Measurements from ENCODE around the gene DDX5.
A peak's percentile ranks its signal among the peaks of the same experiment; 100 is the strongest.
"Not testable (repeated sequence)": the region's sequence is repeated elsewhere in the genome, so short reads cannot be mapped to it uniquely, and the experiment has no call there.

DDX5 gene

GRCh38 chr17:64477849-64478248 lies 28.2 kb downstream of the DDX5 start:
- TF ChIP-seq, protein P1, sequence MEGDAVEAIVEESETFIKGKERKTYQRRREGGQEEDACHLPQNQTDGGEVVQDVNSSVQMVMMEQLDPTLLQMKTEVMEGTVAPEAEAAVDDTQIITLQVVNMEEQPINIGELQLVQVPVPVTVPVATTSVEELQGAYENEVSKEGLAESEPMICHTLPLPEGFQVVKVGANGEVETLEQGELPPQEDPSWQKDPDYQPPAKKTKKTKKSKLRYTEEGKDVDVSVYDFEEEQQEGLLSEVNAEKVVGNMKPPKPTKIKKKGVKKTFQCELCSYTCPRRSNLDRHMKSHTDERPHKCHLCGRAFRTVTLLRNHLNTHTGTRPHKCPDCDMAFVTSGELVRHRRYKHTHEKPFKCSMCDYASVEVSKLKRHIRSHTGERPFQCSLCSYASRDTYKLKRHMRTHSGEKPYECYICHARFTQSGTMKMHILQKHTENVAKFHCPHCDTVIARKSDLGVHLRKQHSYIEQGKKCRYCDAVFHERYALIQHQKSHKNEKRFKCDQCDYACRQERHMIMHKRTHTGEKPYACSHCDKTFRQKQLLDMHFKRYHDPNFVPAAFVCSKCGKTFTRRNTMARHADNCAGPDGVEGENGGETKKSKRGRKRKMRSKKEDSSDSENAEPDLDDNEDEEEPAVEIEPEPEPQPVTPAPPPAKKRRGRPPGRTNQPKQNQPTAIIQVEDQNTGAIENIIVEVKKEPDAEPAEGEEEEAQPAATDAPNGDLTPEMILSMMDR (conservative IDR thresholded peaks at IDR 0.05; ENCODE audit: low read depth, low read length), result no peak

DNA sequence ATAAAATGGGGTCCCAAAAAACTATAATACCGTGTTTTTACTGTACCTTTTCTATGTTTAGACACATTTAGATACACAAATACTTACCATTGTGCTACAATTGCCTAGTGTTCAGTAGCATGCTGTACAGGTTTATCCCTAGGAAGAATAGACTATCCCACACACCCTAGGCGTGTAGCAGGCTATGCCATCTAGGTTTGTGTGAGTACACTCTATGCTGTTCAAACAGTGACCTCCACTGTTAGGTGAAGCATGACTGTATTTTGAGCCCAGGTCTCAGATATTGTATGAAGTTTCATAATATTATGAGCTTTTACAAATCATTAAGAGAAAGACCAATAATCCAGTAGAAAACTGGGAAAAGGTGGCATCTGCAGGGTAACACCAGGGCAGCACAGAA lies 33.5 kb downstream of the DDX5 start:
- H3K4me3 ChIP-seq (ENCODE audit: low read length), result no peak overlapping the region
- TF ChIP-seq, protein P1 (conservative IDR thresholded peaks at IDR 0.05; ENCODE audit: low read depth, low read length), result no peak
- no peak for DNase-seq (ENCODE audit: low read depth)

More at GRCh38 chr17:64477849-64478248, 28.2 kb downstream of the DDX5 start:
- H3K4me3 ChIP-seq (ENCODE audit: low read length), result no peak overlapping the region
- no peak for DNase-seq (ENCODE audit: low read depth)

DNA sequence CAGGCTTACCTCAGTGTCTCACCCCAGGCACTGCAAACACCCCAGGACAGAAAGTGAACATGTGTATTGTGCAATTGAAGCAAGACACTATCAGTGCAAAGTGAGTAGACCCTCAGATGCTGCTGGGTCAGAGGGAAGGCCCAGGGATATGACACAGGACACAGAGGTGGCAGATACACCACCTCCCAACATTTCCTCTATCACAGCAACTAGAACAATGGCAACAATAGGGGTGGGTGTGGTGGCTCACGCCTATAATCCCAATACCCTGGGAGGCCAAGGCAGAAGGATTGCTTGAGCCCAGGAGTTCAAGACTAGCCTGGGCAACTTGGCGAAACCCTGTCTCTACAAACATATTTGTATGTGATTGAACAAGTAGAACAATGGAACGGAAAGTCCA lies 34.6 kb downstream of the DDX5 start:
- DNase-seq (ENCODE audit: low read depth), result no peak
- H3K4me3 ChIP-seq (ENCODE audit: low read length), result no peak overlapping the region
- TF ChIP-seq, protein P1 (conservative IDR thresholded peaks at IDR 0.05; ENCODE audit: low read depth, low read length), result no peak

GRCh38 chr17:64470625-64471024 lies 35.5 kb downstream of the DDX5 start:
- no peak overlapping the region for H3K4me3 ChIP-seq (ENCODE audit: low read length)

DNA sequence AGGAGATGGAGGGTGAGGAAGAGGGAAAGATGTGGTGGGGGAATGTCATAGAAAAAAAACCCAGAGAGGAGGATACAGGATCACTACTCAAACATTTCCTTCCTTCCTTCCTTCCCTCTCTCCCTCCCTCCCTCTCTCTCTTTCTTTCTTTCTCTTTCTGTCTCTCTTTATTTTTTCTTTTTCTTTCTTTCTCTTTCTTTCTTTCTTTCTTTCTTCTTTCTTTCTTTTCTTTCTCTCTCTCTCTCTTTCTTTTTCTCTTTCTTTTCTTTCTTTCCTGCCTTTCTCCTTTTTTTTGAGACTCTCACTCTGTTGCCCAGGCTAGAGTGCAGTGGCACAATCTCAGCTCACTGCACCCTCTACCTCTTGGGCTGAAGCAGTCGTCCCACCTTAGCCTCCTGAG lies 39.3 kb downstream of the DDX5 start:
- DNase-seq (ENCODE audit: low read depth); H3K4me3 ChIP-seq (ENCODE audit: low read length): not testable (repeated sequence)

More at GRCh38 chr17:64470625-64471024, 35.5 kb downstream of the DDX5 start:
- DNase-seq (ENCODE audit: low read depth), result peak; percentile 23
- TF ChIP-seq, protein P1 (conservative IDR thresholded peaks at IDR 0.05; ENCODE audit: low read depth, low read length), result no peak

DNA sequence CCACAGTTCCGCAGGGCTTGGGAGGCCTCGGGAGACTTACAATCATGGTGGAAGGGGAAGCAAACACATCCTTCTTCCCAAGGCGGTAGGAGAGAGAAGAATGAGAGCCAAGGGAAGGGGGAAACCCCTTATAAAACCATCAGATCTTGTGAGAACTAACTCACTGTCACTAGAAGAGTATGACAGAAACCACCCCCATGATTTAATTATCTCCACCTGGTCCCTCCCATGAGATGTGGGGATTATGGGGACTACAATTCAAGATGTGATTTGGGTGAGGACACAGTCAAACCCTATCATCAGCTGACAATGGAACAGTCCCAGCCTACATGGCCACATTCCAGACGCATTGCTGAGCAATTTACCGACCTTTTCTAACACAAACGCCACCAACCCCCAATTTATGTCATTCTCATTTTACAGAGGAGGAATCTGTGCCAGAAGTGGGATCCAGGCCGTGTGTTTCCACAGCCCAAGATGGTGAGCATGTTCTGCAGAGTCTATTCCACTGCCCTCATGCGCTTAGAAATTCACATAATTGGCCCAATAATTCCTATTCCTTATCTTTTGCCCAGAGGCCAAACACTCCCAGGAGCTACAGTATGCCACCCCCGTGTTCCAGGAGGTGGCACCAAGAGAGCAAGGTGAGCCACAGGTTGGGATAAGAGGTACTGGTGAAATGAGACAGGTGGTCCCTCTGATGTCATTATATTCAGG lies 39.9 kb downstream of the DDX5 start:
- no peak for DNase-seq (ENCODE audit: low read depth)
- H3K4me3 ChIP-seq (ENCODE audit: low read length), result no peak overlapping the region
- TF ChIP-seq, protein P1 (conservative IDR thresholded peaks at IDR 0.05; ENCODE audit: low read depth, low read length), result no peak

DNA sequence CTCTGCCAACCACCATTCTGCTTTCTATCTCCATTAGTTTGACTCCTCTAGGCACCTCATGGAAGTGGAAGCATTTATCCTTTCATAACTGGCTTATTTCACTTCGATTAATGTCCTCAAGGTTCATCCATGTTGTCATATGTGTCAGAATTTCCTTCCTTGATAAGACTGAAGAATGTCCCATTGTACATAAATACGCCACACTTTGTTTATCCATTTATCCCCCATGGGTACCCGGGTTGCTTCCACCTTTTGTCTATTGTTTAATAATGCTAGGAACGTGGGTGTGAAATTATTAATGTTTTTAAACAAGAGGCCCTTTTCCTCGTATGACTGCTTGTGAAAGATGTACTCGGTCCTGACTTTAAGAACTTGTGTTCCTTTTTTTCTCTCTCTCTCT lies 44.3 kb downstream of the DDX5 start:
- DNase-seq (ENCODE audit: low read depth), result no peak
- TF ChIP-seq, protein P1 (conservative IDR thresholded peaks at IDR 0.05; ENCODE audit: low read depth, low read length), result no peak
- no peak overlapping the region for H3K4me3 ChIP-seq (ENCODE audit: low read length)
